ENCODE data around the gene LRRC8C. TPM values are rescaled to one million over a fixed set of nuclear protein-coding genes. Genes with fewer than 3 reads are reported as not detected.

LRRC8C gene
- total and polyA plus RNA-seq, 2 experiments from 2014 or later: 3.6 to 7.3 TPM

DNA sequence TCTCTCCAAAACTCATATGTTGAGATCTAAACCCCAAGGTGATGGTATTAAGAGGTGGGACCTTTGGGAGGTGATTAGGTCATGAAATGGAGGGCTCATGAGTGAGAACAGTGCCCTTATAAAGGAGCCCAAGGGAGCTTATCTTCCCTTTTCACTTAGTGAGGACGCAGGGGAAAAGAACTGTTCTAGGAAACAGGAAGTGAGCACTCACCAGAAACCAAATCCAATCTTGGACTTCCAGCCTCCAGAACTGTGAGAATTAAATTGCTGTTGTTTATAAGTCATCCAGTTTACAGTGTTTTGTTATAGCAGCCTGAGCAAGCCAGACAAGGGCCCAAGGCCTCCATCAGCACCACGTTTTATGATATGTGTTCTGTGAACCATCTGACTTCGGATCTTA is 127.6 kb downstream of the LRRC8C start:
- no peaks in the 10 kb centered on the region for H3K27me3 ChIP-seq (replicated peaks; ENCODE audit: insufficient read depth)
- TF ChIP-seq EZH2phosphoT487 (IDR thresholded peaks at IDR 0.05; ENCODE audit: insufficient read depth, low read depth) (no peak), EZH2 (IDR thresholded peaks at IDR 0.05; ENCODE audit: insufficient read depth, poor library complexity, severe bottlenecking) (no peak)
- no peak overlapping the region for H3K27ac ChIP-seq
- no peak overlapping the region for H3K4me3 ChIP-seq
- 90 to 94% methylated on average over 3 of the region's 3 CpGs for WGBS, 2 experiments (ENCODE audit: low coverage in 1 of 2, low lambda C conversion rate in 2 of 2, missing lambda C conversion rate in 2 of 2)
- no peaks in the 10 kb centered on the region for H3K9me2 ChIP-seq (ENCODE audit: insufficient read depth)
- H3K79me2 ChIP-seq (ENCODE audit: insufficient read depth): no peaks in the 10 kb centered on the region
- H3K4me1 ChIP-seq (ENCODE audit: insufficient read depth): peaks cover 19% of the 10 kb centered on the region
- no peak overlapping the region for H2AFZ ChIP-seq
- H3K4me2 ChIP-seq (ENCODE audit: unreplicated experiment): no peak overlapping the region
- no peaks in the 10 kb centered on the region for H3K36me3 ChIP-seq (ENCODE audit: low read depth)
- H3F3A ChIP-seq (ENCODE audit: insufficient read depth): 0 out of 2 replicates have a peak, but pooled peaks cover 3% of the 10 kb centered on the region
- in situ Hi-C loops (cut with MboI): loop anchor here (25.0 kb wide), 1 partner anchor 248 kb away; the partner anchor contains the start of gene LRRC8B
- H3K9me3 ChIP-seq (ENCODE audit: low read depth): no peaks in the 10 kb centered on the region
- no peaks in the 10 kb centered on the region for H4K20me1 ChIP-seq (ENCODE audit: insufficient read depth)
- no peak for DNase-seq
- H3K9ac ChIP-seq: no peak overlapping the region

DNA sequence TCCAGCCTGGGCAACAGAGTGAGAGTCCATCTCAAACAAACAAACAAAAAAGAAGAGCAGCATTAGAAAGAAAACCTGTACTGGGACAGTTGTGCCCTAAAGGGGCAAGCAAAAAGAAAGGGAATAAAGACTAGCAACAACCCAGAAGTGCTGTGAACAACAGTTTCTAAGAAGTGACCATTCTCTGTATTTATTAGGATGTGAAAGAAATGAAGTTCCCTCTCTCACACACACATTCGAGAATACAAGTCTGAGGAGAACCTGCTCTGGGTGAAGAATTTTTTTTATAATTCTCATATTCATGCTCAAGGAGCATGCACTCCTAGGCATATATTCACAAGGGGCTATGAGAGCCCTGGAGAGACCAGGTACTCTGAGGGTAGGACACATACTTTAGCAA is 128.4 kb downstream of the LRRC8C start:
- no peak for DNase-seq
- Histone ChIP-seq H4K20me1 (ENCODE audit: insufficient read depth) (no peaks in the 10 kb centered on the region), H3K79me2 (ENCODE audit: insufficient read depth) (no peaks in the 10 kb centered on the region), H2AFZ (no peak overlapping the region), H3K9me3 (ENCODE audit: low read depth) (no peaks in the 10 kb centered on the region), H3K27ac (no peak overlapping the region), H3K9ac (no peak overlapping the region), H3K9me2 (ENCODE audit: insufficient read depth) (no peaks in the 10 kb centered on the region), H3K4me1 (ENCODE audit: insufficient read depth) (peaks cover 19% of the 10 kb centered on the region), H3K36me3 (ENCODE audit: low read depth) (no peaks in the 10 kb centered on the region), H3K4me3 (no peak overlapping the region), H3K27me3 (replicated peaks; ENCODE audit: insufficient read depth) (no peaks in the 10 kb centered on the region), H3F3A (ENCODE audit: insufficient read depth) (0 out of 2 replicates have a peak, but pooled peaks cover 3% of the 10 kb centered on the region), H3K4me2 (ENCODE audit: unreplicated experiment) (no peak overlapping the region)
- 71 to 74% methylated on average over 1 of the region's 1 CpG for WGBS, 2 experiments (ENCODE audit: low coverage in 1 of 2, low lambda C conversion rate in 2 of 2, missing lambda C conversion rate in 2 of 2)
- TF ChIP-seq EZH2 (IDR thresholded peaks at IDR 0.05; ENCODE audit: insufficient read depth, poor library complexity, severe bottlenecking): no peak
- no peak for TF ChIP-seq EZH2phosphoT487 (IDR thresholded peaks at IDR 0.05; ENCODE audit: insufficient read depth, low read depth)
- in situ Hi-C loops (cut with MboI): loop anchor here (25.0 kb wide), 1 partner anchor 249 kb away; the partner anchor contains the start of gene LRRC8B

DNA sequence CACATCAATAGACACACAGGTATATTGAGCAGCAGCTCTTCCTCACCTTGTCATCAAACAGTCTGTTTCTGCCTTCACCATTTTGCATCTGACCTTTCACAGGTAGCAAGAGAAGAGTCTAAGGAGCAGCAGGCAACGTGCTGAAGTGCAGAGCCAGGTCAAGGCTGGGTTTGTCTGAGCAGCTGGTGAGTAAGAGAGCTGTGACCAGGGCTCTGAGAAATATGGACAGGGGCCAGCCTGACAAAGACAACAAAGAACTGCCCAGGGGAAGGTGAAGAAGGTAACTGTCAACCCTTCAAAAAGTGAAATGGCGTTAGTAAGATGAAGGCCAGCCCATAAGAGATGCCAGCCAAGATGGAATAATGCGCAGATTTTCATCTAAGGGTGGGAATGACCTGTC is 129.0 kb downstream of the LRRC8C start:
- H3K9me2 ChIP-seq (ENCODE audit: insufficient read depth): no peaks in the 10 kb centered on the region
- DNase-seq: peak; percentile 38
- 0 out of 2 replicates have a peak, but pooled peaks cover 3% of the 10 kb centered on the region for H3F3A ChIP-seq (ENCODE audit: insufficient read depth)
- H3K36me3 ChIP-seq (ENCODE audit: low read depth): no peaks in the 10 kb centered on the region
- no peak overlapping the region for H3K4me3 ChIP-seq
- no peak overlapping the region for H3K9ac ChIP-seq
- H3K4me2 ChIP-seq (ENCODE audit: unreplicated experiment): no peak overlapping the region
- H3K9me3 ChIP-seq (ENCODE audit: low read depth): no peaks in the 10 kb centered on the region
- H3K4me1 ChIP-seq (ENCODE audit: insufficient read depth): peaks cover 19% of the 10 kb centered on the region
- no peaks in the 10 kb centered on the region for H3K27me3 ChIP-seq (replicated peaks; ENCODE audit: insufficient read depth)
- H4K20me1 ChIP-seq (ENCODE audit: insufficient read depth): no peaks in the 10 kb centered on the region
- no peak overlapping the region for H2AFZ ChIP-seq
- no peak overlapping the region for H3K27ac ChIP-seq
- in situ Hi-C loops (cut with MboI): loop anchor here (25.0 kb wide), 1 partner anchor 250 kb away; the partner anchor contains the start of gene LRRC8B
- no peaks in the 10 kb centered on the region for H3K79me2 ChIP-seq (ENCODE audit: insufficient read depth)
- WGBS, 2 experiments (ENCODE audit: low coverage in 1 of 2, low lambda C conversion rate in 2 of 2, missing lambda C conversion rate in 2 of 2): 67 to 83% methylated on average over 2 to 3 of the region's 3 CpGs
- TF ChIP-seq EZH2phosphoT487 (IDR thresholded peaks at IDR 0.05; ENCODE audit: insufficient read depth, low read depth) (no peak), EZH2 (IDR thresholded peaks at IDR 0.05; ENCODE audit: insufficient read depth, poor library complexity, severe bottlenecking) (no peak)

DNA sequence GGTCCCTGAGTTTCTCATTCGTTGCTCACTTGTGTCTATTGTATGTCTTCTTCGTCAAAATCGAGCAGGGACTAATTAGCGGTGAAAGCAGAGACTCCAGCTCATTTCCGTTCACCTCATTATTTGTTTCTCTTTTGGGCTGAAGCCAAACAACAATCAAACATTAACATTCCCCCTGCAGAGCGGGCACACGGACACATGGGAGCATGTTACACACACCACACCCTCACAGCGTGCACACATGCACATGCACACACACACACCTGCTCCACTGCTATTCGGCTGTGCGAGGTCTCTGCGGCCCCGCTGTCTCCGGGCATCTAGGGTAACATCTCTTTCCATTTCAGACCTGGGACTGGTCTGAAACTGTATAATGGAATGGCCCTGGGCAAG is 129.5 kb downstream of the LRRC8C start:
- no peaks in the 10 kb centered on the region for H3K27me3 ChIP-seq (replicated peaks; ENCODE audit: insufficient read depth)
- peaks cover 19% of the 10 kb centered on the region for H3K4me1 ChIP-seq (ENCODE audit: insufficient read depth)
- peak overlapping the region; percentile 97 for H2AFZ ChIP-seq
- H3K9ac ChIP-seq: no peak overlapping the region
- H3K27ac ChIP-seq: no peak overlapping the region
- no peaks in the 10 kb centered on the region for H4K20me1 ChIP-seq (ENCODE audit: insufficient read depth)
- H3F3A ChIP-seq (ENCODE audit: insufficient read depth): 0 out of 2 replicates have a peak, but pooled peaks cover 3% of the 10 kb centered on the region
- H3K36me3 ChIP-seq (ENCODE audit: low read depth): no peaks in the 10 kb centered on the region
- no peaks in the 10 kb centered on the region for H3K9me3 ChIP-seq (ENCODE audit: low read depth)
- WGBS, 2 experiments (ENCODE audit: low coverage in 1 of 2, low lambda C conversion rate in 2 of 2, missing lambda C conversion rate in 2 of 2): 52 to 56% methylated on average over 13 of the region's 13 CpGs
- TF ChIP-seq EZH2phosphoT487 (IDR thresholded peaks at IDR 0.05; ENCODE audit: insufficient read depth, low read depth) (no peak), EZH2 (IDR thresholded peaks at IDR 0.05; ENCODE audit: insufficient read depth, poor library complexity, severe bottlenecking) (no peak)
- DNase-seq: no peak
- no peaks in the 10 kb centered on the region for H3K79me2 ChIP-seq (ENCODE audit: insufficient read depth)
- in situ Hi-C loops (cut with MboI): loop anchor here (25.0 kb wide), 1 partner anchor 250 kb away; the partner anchor contains the start of gene LRRC8B
- peak overlapping the region; percentile 93 for H3K4me2 ChIP-seq (ENCODE audit: unreplicated experiment)
- H3K4me3 ChIP-seq: peak overlapping the region; percentile 74
- H3K9me2 ChIP-seq (ENCODE audit: insufficient read depth): no peaks in the 10 kb centered on the region
